ENCODE results near the gene RUNX3. TPM values are rescaled to one million over a fixed set of nuclear protein-coding genes. Genes with fewer than 3 reads are reported as not detected.

Gene RUNX3
- total RNA-seq, 1 experiment from 2014 or later = 22.6 TPM

DNA sequence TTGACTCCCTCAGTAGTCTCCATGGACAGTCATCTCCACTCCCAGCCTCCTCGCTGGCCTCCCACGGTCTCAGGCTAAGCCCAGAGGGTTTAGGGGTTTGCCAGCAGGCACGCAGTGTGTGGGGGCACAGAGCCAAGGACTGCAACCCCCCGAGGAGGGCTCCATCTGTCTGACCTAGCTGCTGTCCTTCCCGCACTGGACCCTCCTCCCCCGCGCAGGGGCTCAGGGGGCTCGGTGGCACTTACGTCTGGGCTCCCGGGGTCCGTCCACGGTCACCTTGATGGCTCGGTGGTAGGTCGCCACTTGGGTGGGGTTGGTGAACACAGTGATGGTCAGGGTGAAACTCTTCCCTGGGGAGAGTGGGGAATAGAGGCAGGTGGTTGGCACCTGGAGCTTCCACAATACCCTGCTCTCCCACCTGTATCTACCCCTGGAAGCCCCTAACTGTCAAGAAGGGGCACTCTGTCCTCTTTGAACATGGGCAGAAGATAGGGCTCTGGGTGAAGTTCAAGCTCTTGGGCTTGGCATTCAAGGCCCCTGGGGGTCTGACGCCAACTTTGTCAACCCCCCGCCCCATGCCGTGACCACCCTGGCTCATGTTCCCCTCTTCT lies 11.0 kb downstream of the RUNX3 start:
- H3K9ac ChIP-seq (ENCODE audit: low read length) = no peak overlapping the region
- TF ChIP-seq ZNF274 (IDR thresholded peaks at IDR 0.05; ENCODE audit: low read depth, low read length) = no peak
- TF ChIP-seq POLR2A (IDR thresholded peaks at IDR 0.05; ENCODE audit: borderline replicate concordance, extremely low read depth, insufficient read depth, insufficient read length) = no peak
- no peak for TF ChIP-seq EGR1 (IDR thresholded peaks at IDR 0.05; ENCODE audit: low read depth)
- no peak for TF ChIP-seq ZFX (IDR thresholded peaks at IDR 0.05)
- TF ChIP-seq TCF7L2 (IDR thresholded peaks at IDR 0.05; ENCODE audit: borderline replicate concordance, extremely low read depth, insufficient read depth, insufficient read length) = no peak
- TF ChIP-seq POLR2AphosphoS5 (IDR thresholded peaks at IDR 0.05; ENCODE audit: low read depth, low read length) = no peak
- no peaks in the 10 kb centered on the region; a peak in 2 of 4 replicates for H3K36me3 ChIP-seq (ENCODE audit: control insufficient read depth in 1 of 2, insufficient read depth in 2 of 2, low read length in 2 of 2)
- no peaks in the 10 kb centered on the region for H3K4me1 ChIP-seq (ENCODE audit: control insufficient read depth in 1 of 2, insufficient read depth in 2 of 2, low read length in 2 of 2)
- BruUV-seq (replicated peaks) = no TSS peak
- no peaks in the 10 kb centered on the region for H3K9me2 ChIP-seq (ENCODE audit: insufficient read depth)
- H3K4me3 ChIP-seq (replicated peaks in 1 of 2; ENCODE audit: low read depth in 1 of 2, low read length in 2 of 2) = no peak overlapping the region
- ATAC-seq = no peak
- H3K4me2 ChIP-seq (ENCODE audit: low read length) = no peak overlapping the region
- H3K79me2 ChIP-seq (ENCODE audit: insufficient read depth, low read length) = no peaks in the 10 kb centered on the region
- no peaks in the 10 kb centered on the region for H3K9me3 ChIP-seq (ENCODE audit: control insufficient read depth in 1 of 2, insufficient read depth in 1 of 2, low read depth in 1 of 2, low read length in 2 of 2)
- no peak overlapping the region for H3K27ac ChIP-seq (ENCODE audit: low read depth, low read length)
- no peak for DNase-seq (ENCODE audit: low read depth, low spot score)
- no peak overlapping the region for H2AFZ ChIP-seq (ENCODE audit: low read depth, low read length, poor library complexity, severe bottlenecking)
- intact Hi-C loops (cut with micrococcal nuclease) = no loop called here
- CTCF ChIA-PET = no interaction called here
- no peaks in the 10 kb centered on the region for H4K20me1 ChIP-seq (ENCODE audit: insufficient read depth)
- POLR2A ChIA-PET = interaction anchor here (1.0 kb wide), 1 partner anchor 11 kb away, joined by 3 read pairs; the partner anchor contains the start of gene RUNX3
- H3K27me3 ChIP-seq (ENCODE audit: insufficient read depth, low read length) = no peaks in the 10 kb centered on the region
- RAD21 ChIA-PET (ENCODE audit: low non-redundant PET in 1 of 2, low total read pairs in 2 of 2, uncharacterized antibody in 2 of 2, unreplicated experiment in 2 of 2) = no interaction called here

DNA sequence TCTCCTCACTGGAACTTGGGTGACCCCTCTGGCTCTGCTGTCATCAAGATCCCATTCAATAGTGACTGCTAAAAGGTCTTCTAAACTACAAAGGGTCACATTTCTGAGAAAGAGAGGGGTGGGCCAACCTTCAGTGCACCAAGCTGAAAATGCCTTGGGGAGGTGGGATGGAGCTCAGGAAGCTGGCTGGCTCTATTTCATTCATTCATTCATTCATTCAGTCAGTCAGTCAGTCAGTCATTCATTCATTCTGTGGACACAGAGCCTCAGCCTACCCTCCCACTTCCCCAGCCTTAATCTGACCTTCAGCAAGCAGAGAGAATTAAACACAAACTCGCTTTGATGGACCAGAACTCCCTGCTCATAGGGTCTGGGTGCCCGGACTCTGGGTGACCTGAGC lies 11.7 kb downstream of the RUNX3 start:
- no peak overlapping the region for H3K9ac ChIP-seq (ENCODE audit: low read length)
- no peaks in the 10 kb centered on the region for H3K79me2 ChIP-seq (ENCODE audit: insufficient read depth, low read length)
- ATAC-seq (no peak), DNase-seq (ENCODE audit: low read depth, low spot score) (no peak)
- no peaks in the 10 kb centered on the region for H3K4me1 ChIP-seq (ENCODE audit: control insufficient read depth in 1 of 2, insufficient read depth in 2 of 2, low read length in 2 of 2)
- no peak for TF ChIP-seq POLR2AphosphoS5 (IDR thresholded peaks at IDR 0.05; ENCODE audit: low read depth, low read length)
- TF ChIP-seq, protein P1, sequence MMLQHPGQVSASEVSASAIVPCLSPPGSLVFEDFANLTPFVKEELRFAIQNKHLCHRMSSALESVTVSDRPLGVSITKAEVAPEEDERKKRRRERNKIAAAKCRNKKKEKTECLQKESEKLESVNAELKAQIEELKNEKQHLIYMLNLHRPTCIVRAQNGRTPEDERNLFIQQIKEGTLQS (IDR thresholded peaks at IDR 0.05) = no peak
- no peak for TF ChIP-seq ZFX (IDR thresholded peaks at IDR 0.05)
- TF ChIP-seq, protein P2, sequence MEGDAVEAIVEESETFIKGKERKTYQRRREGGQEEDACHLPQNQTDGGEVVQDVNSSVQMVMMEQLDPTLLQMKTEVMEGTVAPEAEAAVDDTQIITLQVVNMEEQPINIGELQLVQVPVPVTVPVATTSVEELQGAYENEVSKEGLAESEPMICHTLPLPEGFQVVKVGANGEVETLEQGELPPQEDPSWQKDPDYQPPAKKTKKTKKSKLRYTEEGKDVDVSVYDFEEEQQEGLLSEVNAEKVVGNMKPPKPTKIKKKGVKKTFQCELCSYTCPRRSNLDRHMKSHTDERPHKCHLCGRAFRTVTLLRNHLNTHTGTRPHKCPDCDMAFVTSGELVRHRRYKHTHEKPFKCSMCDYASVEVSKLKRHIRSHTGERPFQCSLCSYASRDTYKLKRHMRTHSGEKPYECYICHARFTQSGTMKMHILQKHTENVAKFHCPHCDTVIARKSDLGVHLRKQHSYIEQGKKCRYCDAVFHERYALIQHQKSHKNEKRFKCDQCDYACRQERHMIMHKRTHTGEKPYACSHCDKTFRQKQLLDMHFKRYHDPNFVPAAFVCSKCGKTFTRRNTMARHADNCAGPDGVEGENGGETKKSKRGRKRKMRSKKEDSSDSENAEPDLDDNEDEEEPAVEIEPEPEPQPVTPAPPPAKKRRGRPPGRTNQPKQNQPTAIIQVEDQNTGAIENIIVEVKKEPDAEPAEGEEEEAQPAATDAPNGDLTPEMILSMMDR (IDR thresholded peaks at IDR 0.05 in 2 of 3, conservative IDR thresholded peaks at IDR 0.05 in 1 of 3; ENCODE audit: borderline replicate concordance in 1 of 3, insufficient read depth in 1 of 3, low read depth in 2 of 3, low read length in 2 of 3) = no peak
- no peak for TF ChIP-seq CBX3 (IDR thresholded peaks at IDR 0.05; ENCODE audit: low read depth)
- TF ChIP-seq CEBPB (IDR thresholded peaks at IDR 0.05; ENCODE audit: low read depth) = no peak
- no peak for TF ChIP-seq ELF1 (IDR thresholded peaks at IDR 0.05; ENCODE audit: borderline replicate concordance, low read depth)
- TF ChIP-seq, protein P3, sequence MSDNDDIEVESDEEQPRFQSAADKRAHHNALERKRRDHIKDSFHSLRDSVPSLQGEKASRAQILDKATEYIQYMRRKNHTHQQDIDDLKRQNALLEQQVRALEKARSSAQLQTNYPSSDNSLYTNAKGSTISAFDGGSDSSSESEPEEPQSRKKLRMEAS (IDR thresholded peaks at IDR 0.05) = no peak
- TF ChIP-seq EZH2phosphoT487 (IDR thresholded peaks at IDR 0.05; ENCODE audit: borderline replicate concordance) = no peak
- TF ChIP-seq POLR2A (IDR thresholded peaks at IDR 0.05; ENCODE audit: borderline replicate concordance, extremely low read depth, insufficient read depth, insufficient read length) = no peak
- TF ChIP-seq RAD21 (IDR thresholded peaks at IDR 0.05; ENCODE audit: low read depth) = no peak
- no peak for TF ChIP-seq EGR1 (IDR thresholded peaks at IDR 0.05; ENCODE audit: low read depth)
- TF ChIP-seq, protein P4, sequence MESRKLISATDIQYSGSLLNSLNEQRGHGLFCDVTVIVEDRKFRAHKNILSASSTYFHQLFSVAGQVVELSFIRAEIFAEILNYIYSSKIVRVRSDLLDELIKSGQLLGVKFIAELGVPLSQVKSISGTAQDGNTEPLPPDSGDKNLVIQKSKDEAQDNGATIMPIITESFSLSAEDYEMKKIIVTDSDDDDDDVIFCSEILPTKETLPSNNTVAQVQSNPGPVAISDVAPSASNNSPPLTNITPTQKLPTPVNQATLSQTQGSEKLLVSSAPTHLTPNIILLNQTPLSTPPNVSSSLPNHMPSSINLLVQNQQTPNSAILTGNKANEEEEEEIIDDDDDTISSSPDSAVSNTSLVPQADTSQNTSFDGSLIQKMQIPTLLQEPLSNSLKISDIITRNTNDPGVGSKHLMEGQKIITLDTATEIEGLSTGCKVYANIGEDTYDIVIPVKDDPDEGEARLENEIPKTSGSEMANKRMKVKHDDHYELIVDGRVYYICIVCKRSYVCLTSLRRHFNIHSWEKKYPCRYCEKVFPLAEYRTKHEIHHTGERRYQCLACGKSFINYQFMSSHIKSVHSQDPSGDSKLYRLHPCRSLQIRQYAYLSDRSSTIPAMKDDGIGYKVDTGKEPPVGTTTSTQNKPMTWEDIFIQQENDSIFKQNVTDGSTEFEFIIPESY (IDR thresholded peaks at IDR 0.05; ENCODE audit: extremely low read depth, insufficient replicate concordance, low read length) = no peak
- no peak for TF ChIP-seq ZNF274 (IDR thresholded peaks at IDR 0.05; ENCODE audit: low read depth, low read length)
- no peak for TF ChIP-seq TCF7L2 (IDR thresholded peaks at IDR 0.05; ENCODE audit: borderline replicate concordance, extremely low read depth, insufficient read depth, insufficient read length)
- H4K20me1 ChIP-seq (ENCODE audit: insufficient read depth) = no peaks in the 10 kb centered on the region
- H2AFZ ChIP-seq (ENCODE audit: low read depth, low read length, poor library complexity, severe bottlenecking) = no peak overlapping the region
- no peaks in the 10 kb centered on the region; a peak in 2 of 4 replicates for H3K36me3 ChIP-seq (ENCODE audit: control insufficient read depth in 1 of 2, insufficient read depth in 2 of 2, low read length in 2 of 2)
- H3K9me3 ChIP-seq (ENCODE audit: control insufficient read depth in 1 of 2, insufficient read depth in 1 of 2, low read depth in 1 of 2, low read length in 2 of 2) = no peaks in the 10 kb centered on the region
- no peak overlapping the region for H3K4me3 ChIP-seq (replicated peaks in 1 of 2; ENCODE audit: low read depth in 1 of 2, low read length in 2 of 2)
- H3K27me3 ChIP-seq (ENCODE audit: insufficient read depth, low read length) = no peaks in the 10 kb centered on the region
- POLR2A ChIA-PET = no interaction called here
- H3K4me2 ChIP-seq (ENCODE audit: low read length) = no peak overlapping the region
- RAD21 ChIA-PET (ENCODE audit: low non-redundant PET in 1 of 2, low total read pairs in 2 of 2, uncharacterized antibody in 2 of 2, unreplicated experiment in 2 of 2) = no interaction called here
- CTCF ChIA-PET = no interaction called here
- BruUV-seq (replicated peaks) = no TSS peak
- no peaks in the 10 kb centered on the region for H3K9me2 ChIP-seq (ENCODE audit: insufficient read depth)
- intact Hi-C loops (cut with micrococcal nuclease) = no loop called here
- H3K27ac ChIP-seq (ENCODE audit: low read depth, low read length) = no peak overlapping the region
